CD4-positive, alpha-beta T cell (primary cell): Measurements from ENCODE around the gene ALDH1A1. TPM values are rescaled to one million over a fixed set of nuclear protein-coding genes. Genes with fewer than 3 reads are reported as not detected.

ENCODE experiments used
- ATAC-seq: fragments of 200-7000 bp; cut with Tn5 transposase; one replicate; pipeline ENCODE4 v1.10.0; 2022; ENCODE audit warnings: mild to moderate bottlenecking; ENCODE audit not compliant: poor library complexity
- CTCF ChIA-PET: fragments of 350-600 bp; sonication (Branson Sonifier 250); formaldehyde crosslinking; loops from one replicate; lab custom pipeline; 2021; ENCODE audit warnings: antibody characterized with exemption, inconsistent platforms; lab: Charles Lee
- POLR2A ChIA-PET: fragments of 350-600 bp; sonication (Branson Sonifier 250); formaldehyde crosslinking; loops from one replicate; lab custom pipeline; 2021; ENCODE audit warnings: antibody characterized with exemption, inconsistent platforms; lab: Charles Lee
- DNase-seq, 14 experiments: peaks; one replicate each; pipeline ENCODE4 v3.0.0-alpha.2; 2013 to 2020; ENCODE audit warnings: mixed read lengths in 2 of 14
- H3K27ac ChIP-seq, 2 donors: one replicate each; pipeline versions ENCODE4 v1.5.1 to v1.7.0; 2013; ENCODE audit warnings: low read length in 2 of 2, low read depth in 1 of 2, mild to moderate bottlenecking in 1 of 2
- H3K27me3 ChIP-seq, 2 experiments: 1 replicate in 1 of 2; 2 replicates in 1 of 2; pipeline versions ENCODE4 v1.6.1 to v1.7.0; 2013; ENCODE audit warnings: low read length in 2 of 2, control low read depth in 1 of 2, mild to moderate bottlenecking in 1 of 2, moderate library complexity in 1 of 2; ENCODE audit not compliant: insufficient read depth in 2 of 2, control insufficient read depth in 1 of 2
- H3K36me3 ChIP-seq: one replicate; pipeline ENCODE4 v1.6.1; 2013; ENCODE audit warnings: low read length, control low read depth; ENCODE audit not compliant: insufficient read depth
- H3K4me1 ChIP-seq: one replicate; pipeline ENCODE4 v1.6.1; 2013; ENCODE audit warnings: low read length, control low read depth; ENCODE audit not compliant: insufficient read depth
- H3K4me3 ChIP-seq: one replicate; pipeline ENCODE4 v1.5.1; 2013; ENCODE audit warnings: mild to moderate bottlenecking, low read length, moderate library complexity
- H3K9me3 ChIP-seq, 2 experiments: 1 replicate in 1 of 2; 2 replicates in 1 of 2; pipeline versions ENCODE4 v1.6.1 to v1.7.0; 2013; ENCODE audit warnings: low read length in 2 of 2, mild to moderate bottlenecking in 2 of 2, control low read depth in 1 of 2, moderate library complexity in 1 of 2; ENCODE audit not compliant: control insufficient read depth in 1 of 2, insufficient read depth in 1 of 2
- H3K27ac Mint-ChIP-seq: one replicate; pipeline ENCODE4 v1.8.0; 2020; ENCODE audit warnings: mixed read lengths
- H3K27me3 Mint-ChIP-seq: one replicate; pipeline ENCODE4 v1.8.0; 2021; ENCODE audit warnings: mixed read lengths
- H3K36me3 Mint-ChIP-seq: one replicate; pipeline ENCODE4 v1.8.0; 2021; ENCODE audit warnings: low read depth, mixed read lengths
- H3K4me1 Mint-ChIP-seq: one replicate; pipeline ENCODE4 v1.8.0; 2021; ENCODE audit warnings: low read depth, mixed read lengths
- H3K4me3 Mint-ChIP-seq: one replicate; pipeline ENCODE4 v1.8.0; 2020; ENCODE audit warnings: mild to moderate bottlenecking, mixed read lengths
- H3K9me3 Mint-ChIP-seq: one replicate; pipeline ENCODE4 v1.8.0; 2020; ENCODE audit warnings: mixed read lengths
- CTCF ChIP-seq: fragments of 200-600 bp; IDR thresholded peaks from one replicate; pipeline ENCODE4 v1.8.0; 2022; ENCODE audit warnings: antibody characterized with exemption, mild to moderate bottlenecking
- intact Hi-C, 2 experiments: fragments of 100-400 bp; cut with DNase I in 1 of 2; cut with micrococcal nuclease in 1 of 2; formaldehyde crosslinking; loops; one replicate each; pipeline versions ENCODE4 v1.15.1 to v1.9.0; 2023 to 2025; cut with DNase I, micrococcal nuclease
- total RNA-seq, 174 experiments: library from RNA in 2 of 174; stranded (reverse) in 2 of 174; gene quantifications; one replicate each; pipeline ENCODE4 v1.2.3 and lab custom pipeline; 2021 to 2026

Gene ALDH1A1
- total RNA-seq, 2 experiments from 2014 or later = 0.39 TPM; not detected in 1

- no peaks in the 10 kb centered on the region for H3K4me1 Mint-ChIP-seq
- no peaks in the 10 kb centered on the region for H3K9me3 Mint-ChIP-seq
- H3K36me3 Mint-ChIP-seq = no peaks in the 10 kb centered on the region
- DNase-seq (no peak), ATAC-seq (no peak)
- Histone ChIP-seq H3K4me3 (no peak overlapping the region), H3K36me3 (no peaks in the 10 kb centered on the region), H3K27ac (no peak overlapping the region), H3K9me3 (no peaks in the 10 kb centered on the region), H3K4me1 (no peaks in the 10 kb centered on the region), H3K27me3 (no peaks in the 10 kb centered on the region)
- TF ChIP-seq CTCF = no peak
- CTCF ChIA-PET = no interaction called here
- intact Hi-C loops = no loop called here
- no peaks in the 10 kb centered on the region for H3K27me3 Mint-ChIP-seq
- POLR2A ChIA-PET = no interaction called here
- H3K27ac Mint-ChIP-seq = no peak overlapping the region
- no peak overlapping the region for H3K4me3 Mint-ChIP-seq
Observed at GRCh38 chr9:72982146-72982799, 29.4 kb upstream of the ALDH1A1 start.

- H3K27me3 ChIP-seq = no peaks in the 10 kb centered on the region
- no peaks in the 10 kb centered on the region for H3K36me3 ChIP-seq
- ChIA-PET CTCF (no interaction called here), POLR2A (no interaction called here)
- no peaks in the 10 kb centered on the region for H3K36me3 Mint-ChIP-seq
- no peaks in the 10 kb centered on the region for H3K9me3 ChIP-seq
- H3K4me1 ChIP-seq = no peaks in the 10 kb centered on the region
- H3K27me3 Mint-ChIP-seq = no peaks in the 10 kb centered on the region
- no peak overlapping the region for H3K27ac Mint-ChIP-seq
- no peaks in the 10 kb centered on the region for H3K4me1 Mint-ChIP-seq
- intact Hi-C loops = no loop called here
- no peak overlapping the region for H3K4me3 ChIP-seq
- no peak overlapping the region for H3K4me3 Mint-ChIP-seq
- no peak overlapping the region for H3K27ac ChIP-seq
- DNase-seq (no peak), ATAC-seq (no peak)
- TF ChIP-seq CTCF = no peak
- H3K9me3 Mint-ChIP-seq = no peaks in the 10 kb centered on the region
Observed at GRCh38 chr9:72981433-72981832, 28.6 kb upstream of the ALDH1A1 start.

- Mint-ChIP-seq H3K27ac (no peak overlapping the region), H3K4me1 (no peaks in the 10 kb centered on the region), H3K27me3 (peaks cover 4% of the 10 kb centered on the region), H3K4me3 (no peak overlapping the region), H3K36me3 (no peaks in the 10 kb centered on the region), H3K9me3 (no peaks in the 10 kb centered on the region)
- ChIA-PET CTCF (no interaction called here), POLR2A (no interaction called here)
- intact Hi-C loops = no loop called here
- DNase-seq (no peak), ATAC-seq (no peak)
- no peaks in the 10 kb centered on the region for H3K9me3 ChIP-seq
- H3K4me3 ChIP-seq = no peak overlapping the region
- no peaks in the 10 kb centered on the region for H3K27me3 ChIP-seq
- TF ChIP-seq CTCF = no peak
- H3K4me1 ChIP-seq = no peaks in the 10 kb centered on the region
- no peak overlapping the region for H3K27ac ChIP-seq
- H3K36me3 ChIP-seq = no peaks in the 10 kb centered on the region
Observed at GRCh38 chr9:72980600-72981265, 27.9 kb upstream of the ALDH1A1 start.
